HG03064 (cell line): ENCODE results near the gene KLHDC4.
"Not testable (repeated sequence)": the region's sequence is repeated elsewhere in the genome, so short reads cannot be mapped to it uniquely, and the experiment has no call there.

ENCODE experiments used
- ATAC-seq: cut with Tn5 transposase; IDR thresholded peaks from one replicate; pipeline ENCODE4 v1.9.1; 2021; ENCODE audit warnings: low read depth; ENCODE audit not compliant: unreplicated experiment

The KLHDC4 gene

GRCh38 chr16:87788730-87789436, 23.1 kb upstream of the KLHDC4 start:
- ATAC-seq, result not testable (repeated sequence)

DNA sequence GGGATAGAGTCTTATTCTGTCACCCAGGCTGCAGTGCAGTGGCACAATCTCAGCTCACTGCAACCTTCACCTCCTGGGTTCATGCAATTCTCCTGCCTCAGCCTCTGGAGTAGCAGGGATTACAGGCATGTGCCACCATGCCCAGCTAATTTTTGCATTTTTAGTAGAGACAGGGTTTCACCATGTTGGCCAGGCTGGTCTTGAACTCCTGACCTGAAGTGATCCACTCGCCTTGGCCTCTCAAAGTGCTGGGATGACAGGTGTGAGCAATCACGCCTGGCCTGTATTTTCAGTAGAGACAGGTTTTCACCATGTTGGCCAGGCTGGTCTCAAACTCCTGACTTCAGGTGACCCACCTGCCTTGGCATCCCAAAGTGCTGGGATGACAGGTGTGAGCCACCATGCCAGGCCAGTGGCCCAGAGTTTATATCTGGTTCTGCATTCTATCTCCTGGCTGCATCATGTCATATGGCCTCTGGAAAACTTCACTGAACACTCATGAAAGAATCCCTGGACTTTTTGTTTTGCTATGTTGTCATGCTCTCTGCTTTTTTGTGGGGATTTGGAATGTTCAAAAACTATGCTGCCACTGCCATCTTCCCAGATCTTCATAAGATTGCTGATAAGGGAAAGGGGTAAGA, 21.8 kb upstream of the KLHDC4 start:
- not testable (repeated sequence) for ATAC-seq

GRCh38 chr16:87784812-87785211, 19.0 kb upstream of the KLHDC4 start:
- no peak for ATAC-seq

GRCh38 chr16:87782033-87782432, 16.2 kb upstream of the KLHDC4 start:
- ATAC-seq, result no peak

- no peak for ATAC-seq
These were observed 14.7 kb upstream of the KLHDC4 start for GRCh38 chr16:87780385-87780989.

- ATAC-seq, result peak; percentile 56
These were observed 13.2 kb upstream of the KLHDC4 start for GRCh38 chr16:87778830-87779579.

- no peak for ATAC-seq
These were observed 12.7 kb upstream of the KLHDC4 start for GRCh38 chr16:87778476-87778829.

- ATAC-seq, result not testable (repeated sequence)
These were observed 8.1 kb upstream of the KLHDC4 start for GRCh38 chr16:87773836-87774235.

DNA sequence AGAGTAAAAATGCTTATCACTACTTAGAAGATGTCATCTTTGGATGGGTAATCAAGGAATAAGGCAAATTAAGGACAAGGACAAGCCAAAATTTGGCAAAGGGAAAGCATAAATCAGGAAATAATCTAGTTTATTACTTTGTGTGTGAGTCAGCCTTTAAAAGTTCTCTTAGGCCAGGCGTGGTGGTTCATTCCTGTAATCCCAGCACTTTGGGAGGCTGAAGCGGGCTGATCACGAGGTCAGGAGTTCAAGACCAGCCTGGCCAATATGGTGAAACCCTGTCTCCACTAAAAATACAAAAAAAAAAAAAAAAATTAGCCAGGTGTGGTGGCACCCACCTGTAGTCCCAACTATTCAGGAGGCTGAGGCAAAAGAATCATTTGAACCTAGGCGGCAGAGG, 1.7 kb upstream of the KLHDC4 start:
- not testable (repeated sequence) for ATAC-seq

DNA sequence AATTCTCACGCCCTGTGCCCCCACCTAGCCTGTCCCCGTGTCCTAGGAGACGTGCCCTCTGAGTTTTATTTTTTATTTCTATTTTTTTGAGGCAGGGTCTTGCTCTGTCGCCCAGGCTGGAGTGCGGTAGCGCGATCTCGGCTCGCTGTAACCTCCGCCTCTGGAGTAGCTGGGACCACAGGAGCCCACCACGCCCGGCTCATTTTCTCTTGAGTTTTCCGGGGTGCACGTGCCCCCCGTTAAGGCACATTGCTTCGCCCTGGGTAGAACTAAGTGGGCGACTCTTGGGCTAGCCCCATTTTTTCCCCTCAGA, 655 bp upstream of the KLHDC4 start:
- ATAC-seq, result no peak

DNA sequence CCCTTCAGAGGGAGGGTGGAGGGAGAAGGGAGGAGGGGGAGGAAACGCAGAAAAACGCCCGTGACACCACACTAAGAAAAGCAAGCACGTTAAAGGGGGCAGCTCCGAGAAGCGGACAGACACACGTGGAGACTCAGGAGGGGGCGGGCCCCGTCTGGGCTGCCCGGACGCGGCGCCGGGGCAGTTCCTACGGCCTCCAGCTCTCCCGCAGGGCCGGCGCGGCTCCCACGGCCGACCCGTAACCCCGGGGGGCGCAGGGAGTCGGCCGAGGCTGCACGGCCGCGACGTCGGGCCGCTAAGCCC, 362 bp downstream of the KLHDC4 start:
- no peak for ATAC-seq

- no peak for ATAC-seq
These were observed 950 bp downstream of the KLHDC4 start for GRCh38 chr16:87764600-87765472.

DNA sequence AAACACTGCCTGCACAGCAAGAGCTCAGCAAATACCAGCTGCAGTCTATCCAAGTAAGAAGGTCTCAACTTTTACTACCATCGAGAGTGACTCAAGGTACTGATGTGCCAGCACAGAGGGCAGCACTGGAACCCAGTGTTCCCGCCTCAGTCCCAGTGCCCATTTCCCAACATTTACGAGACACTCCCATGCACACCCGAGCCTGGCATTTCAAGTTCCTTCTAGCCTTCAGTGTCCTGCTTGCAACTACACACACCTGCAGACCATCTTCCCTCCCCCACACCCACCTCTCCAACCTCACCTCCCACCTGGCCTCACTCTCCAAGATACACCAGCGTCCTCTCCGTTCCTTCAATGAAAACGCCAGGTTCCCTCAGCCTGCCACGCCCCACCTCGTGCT, 3.2 kb downstream of the KLHDC4 start:
- ATAC-seq, result no peak

DNA sequence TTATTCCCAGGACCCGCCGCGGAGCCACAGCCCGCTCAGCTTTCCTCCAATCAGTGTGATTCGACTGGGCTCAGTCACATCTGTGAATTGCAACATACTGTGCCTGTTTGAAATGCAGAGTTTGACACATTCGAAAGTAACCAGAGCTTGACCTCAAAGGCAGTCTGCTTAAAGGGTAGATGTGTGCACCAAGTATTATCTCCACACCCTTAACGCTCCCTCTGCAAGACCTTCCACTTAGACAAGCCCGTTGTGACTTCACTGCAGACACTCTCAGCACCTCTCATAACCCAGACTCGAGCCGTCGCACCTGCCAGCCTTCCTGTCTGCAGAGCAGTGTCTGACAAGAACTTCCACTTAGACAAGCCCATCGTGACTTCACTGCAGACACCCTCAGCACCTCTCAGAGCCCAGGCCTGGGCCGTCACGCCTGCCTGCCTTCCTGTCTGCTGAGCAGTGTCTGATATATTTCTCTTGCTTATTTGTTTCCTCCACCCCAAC, 3.7 kb downstream of the KLHDC4 start:
- ATAC-seq, result no peak

GRCh38 chr16:87761060-87761459, 4.7 kb downstream of the KLHDC4 start:
- no peak for ATAC-seq

GRCh38 chr16:87757841-87758426, 7.9 kb downstream of the KLHDC4 start:
- no peak for ATAC-seq

DNA sequence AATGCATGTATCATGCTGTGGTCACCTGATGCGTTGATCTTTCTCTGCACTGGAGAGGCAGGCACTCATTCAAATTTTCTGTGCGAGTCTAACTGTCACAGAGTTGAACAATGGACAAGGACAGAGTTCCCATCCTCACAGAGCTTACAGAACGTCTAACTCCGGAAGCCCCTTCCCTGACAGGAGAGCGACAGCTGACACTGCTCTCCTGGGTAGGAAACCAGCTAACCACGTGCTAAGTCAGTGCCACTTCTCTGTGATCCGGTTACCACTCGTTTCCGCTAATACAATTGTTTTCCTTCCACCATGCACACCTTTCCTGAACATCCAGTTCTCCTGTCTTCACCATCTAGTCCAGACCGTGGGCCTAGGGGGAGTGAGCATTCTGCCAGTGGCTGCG, 11.3 kb downstream of the KLHDC4 start:
- ATAC-seq, result no peak

GRCh38 chr16:87747626-87748414, 18.0 kb downstream of the KLHDC4 start:
- no peak for ATAC-seq

DNA sequence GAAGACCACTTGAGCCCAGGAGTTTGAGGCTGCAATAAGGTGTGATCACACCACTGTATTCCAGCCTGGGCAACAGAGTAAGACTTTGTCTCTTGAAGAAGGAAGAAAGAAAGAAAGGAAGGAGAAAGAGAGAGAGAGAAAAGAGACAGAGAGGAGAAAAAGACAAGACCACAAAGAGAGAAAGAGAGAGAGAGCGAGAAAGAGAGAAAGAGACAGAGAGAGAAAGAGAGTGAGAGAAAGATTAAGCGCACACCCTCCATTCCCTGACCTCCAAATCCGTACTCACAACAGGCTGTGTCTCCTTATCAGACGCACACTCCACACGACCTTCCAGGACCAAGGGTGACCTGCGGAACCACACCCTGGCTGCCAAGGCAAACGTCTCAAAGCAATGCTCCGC, 19.6 kb downstream of the KLHDC4 start:
- ATAC-seq, result no peak
